NB4 (cell line): ENCODE results near the gene ZFP91.

Source experiments
- CTCF ChIP-seq: IDR thresholded peaks from one replicate; pipeline ENCODE4 v1.5.1; 2012; ENCODE audit warnings: low read depth, low read length
- POLR2A ChIP-seq: IDR thresholded peaks from 2 replicates; pipeline ENCODE4 v1.6.1; 2011; ENCODE audit warnings: mild to moderate bottlenecking; ENCODE audit not compliant: insufficient read length; ENCODE audit errors: extremely low read depth

GRCh38 chr11:58608331-58608730 is 29.5 kb downstream of the ZFP91 start:
- no peak for TF ChIP-seq POLR2A
- TF ChIP-seq CTCF = no peak
